WTC11 (cell line): ENCODE data around the gene SREBF2.

Experiments
- CREB1 ChIP-seq: sonication (generic); formaldehyde crosslinking; IDR thresholded peaks from 2 replicates; pipeline ENCODE4 v1.8.0; 2023; ENCODE audit warnings: mild to moderate bottlenecking, missing genetic modification reagents
- CTCF ChIP-seq: fragments of 200-600 bp; IDR thresholded peaks from 2 replicates; pipeline ENCODE4 v1.8.0; 2022; ENCODE audit warnings: antibody characterized with exemption
- HMGXB4 ChIP-seq: sonication (generic); formaldehyde crosslinking; IDR thresholded peaks from 2 replicates; pipeline ENCODE4 v1.8.1; 2023; ENCODE audit warnings: mild to moderate bottlenecking, moderate library complexity, missing genetic modification reagents
- MAX ChIP-seq: sonication (generic); formaldehyde crosslinking; IDR thresholded peaks from 2 replicates; pipeline ENCODE4 v1.8.0; 2022; ENCODE audit warnings: mild to moderate bottlenecking, missing genetic modification reagents
- USF2 ChIP-seq: sonication (generic); formaldehyde crosslinking; IDR thresholded peaks from 2 replicates; pipeline ENCODE4 v1.8.1; 2023; ENCODE audit warnings: mild to moderate bottlenecking, missing genetic modification reagents, moderate library complexity
- ZNF121 ChIP-seq: sonication (generic); formaldehyde crosslinking; IDR thresholded peaks from 2 replicates; pipeline ENCODE4 v1.8.0; 2023; ENCODE audit warnings: missing genetic modification reagents
- ZSCAN18 ChIP-seq: fragments of 250-450 bp; sonication (Bioruptor Pico); IDR thresholded peaks from 2 replicates; pipeline ENCODE4 v2.1.2; 2022; ENCODE audit warnings: mild to moderate bottlenecking, moderate library complexity

- TF ChIP-seq ZSCAN18 (CRISPR knock-in tag) (no peak), MAX (CRISPR knock-in tag) (no peak), CREB1 (no peak), CTCF (no peak), HMGXB4 (CRISPR knock-in tag) (no peak), USF2 (CRISPR knock-in tag) (no peak), ZNF121 (CRISPR knock-in tag) (no peak)
These were observed 13.6 kb upstream of the SREBF2 start for GRCh38 chr22:41819257-41819656.
